GM18508 (cell line): Measurements from ENCODE around the gene CYB5R2.
"Not testable (repeated sequence)": the region's sequence is repeated elsewhere in the genome, so short reads cannot be mapped to it uniquely, and the experiment has no call there.

Experiments
- ATAC-seq: cut with Tn5 transposase; IDR thresholded peaks from one replicate; pipeline ENCODE4 v1.9.1; 2021; ENCODE audit warnings: moderate number of reproducible peaks; ENCODE audit not compliant: insufficient read depth, unreplicated experiment

The CYB5R2 gene

DNA sequence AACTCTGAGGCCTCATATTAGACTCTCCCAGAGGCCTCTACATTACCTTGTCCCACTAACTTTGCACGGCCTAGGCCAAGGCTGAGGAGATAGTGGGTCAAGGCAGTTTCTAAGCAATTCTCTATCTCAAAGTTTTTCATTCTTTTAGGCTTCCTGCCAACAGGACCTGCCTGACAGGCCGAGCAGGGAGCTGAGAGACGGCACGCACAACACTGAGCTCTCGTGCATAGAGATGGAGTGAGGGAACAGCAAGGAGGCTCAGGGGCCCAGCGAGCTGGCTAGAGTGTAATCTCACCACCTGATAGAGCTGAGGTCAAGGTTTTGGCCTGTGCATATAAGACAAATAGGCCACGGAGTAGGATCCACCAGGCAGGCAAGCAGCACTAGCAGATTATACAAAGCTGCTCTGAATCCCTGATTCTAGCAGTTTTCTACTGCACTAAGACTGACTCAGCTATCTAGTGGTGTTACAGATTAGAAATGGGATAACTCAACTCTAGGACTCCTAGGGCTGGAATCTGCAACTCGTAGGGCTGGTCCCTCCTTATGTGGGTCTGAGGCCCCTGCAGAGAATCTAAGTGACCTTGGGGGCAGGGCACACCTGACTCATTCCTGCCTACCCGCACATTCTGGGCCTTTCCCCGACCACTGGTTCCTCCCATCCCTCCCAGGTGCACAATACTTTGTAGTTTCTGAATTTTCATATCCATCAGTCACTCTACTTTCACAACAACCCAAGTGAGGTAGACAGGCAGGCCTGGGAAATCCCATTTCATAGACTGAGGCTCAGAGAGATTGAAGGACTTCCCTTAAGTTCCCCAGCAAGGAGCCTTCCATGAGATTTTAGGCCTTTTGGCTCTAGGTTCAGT lies 1.7 kb downstream of the CYB5R2 start:
- peak; percentile 79 for ATAC-seq

- no peak for ATAC-seq
Measured at GRCh38 chr11:7670641-7671040, 2.7 kb downstream of the CYB5R2 start.

GRCh38 chr11:7668911-7669310 lies 4.4 kb downstream of the CYB5R2 start:
- ATAC-seq, result no peak

DNA sequence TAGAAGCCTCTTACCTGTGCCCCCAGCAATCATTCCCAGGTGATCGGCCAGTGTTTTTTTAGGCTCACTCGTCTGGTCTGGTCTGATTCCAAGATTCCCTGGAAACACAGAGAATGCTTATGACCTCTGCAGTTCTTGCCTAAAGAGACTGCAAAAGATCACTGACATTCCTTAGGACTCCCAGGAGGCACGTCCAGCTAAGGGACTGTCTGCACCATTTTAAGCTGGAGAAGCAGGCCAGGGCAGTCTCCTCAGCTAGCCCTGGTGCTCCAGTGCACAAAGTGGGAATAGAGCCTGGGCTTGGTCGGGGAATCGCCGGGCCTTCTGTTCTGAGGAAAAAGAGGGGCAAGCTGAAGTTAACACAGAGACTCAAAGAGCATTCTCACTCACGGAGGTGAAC lies 4.8 kb downstream of the CYB5R2 start:
- no peak for ATAC-seq

DNA sequence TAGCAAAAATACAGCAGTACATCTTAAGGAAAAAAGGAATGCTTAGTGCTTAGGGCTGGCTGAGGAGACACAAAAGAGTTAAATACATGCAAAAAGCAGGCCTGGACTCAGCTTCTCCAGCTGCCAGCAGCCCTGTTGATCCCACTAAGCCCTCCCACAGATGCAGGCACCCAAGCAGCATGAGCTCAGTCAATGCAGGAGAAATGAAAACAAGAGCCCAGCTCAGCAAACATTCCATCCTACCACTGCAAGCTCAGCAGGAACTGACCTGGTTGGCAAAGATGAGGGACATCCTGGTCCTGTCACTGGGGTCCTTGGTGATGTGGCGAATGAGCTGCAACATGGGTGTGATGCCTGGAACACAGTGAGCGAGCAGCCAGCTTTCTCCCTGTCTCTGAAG lies 5.8 kb downstream of the CYB5R2 start:
- no peak for ATAC-seq

GRCh38 chr11:7666292-7666866 lies 6.9 kb downstream of the CYB5R2 start:
- ATAC-seq, result no peak

- peak; percentile 94 for ATAC-seq
Measured at GRCh38 chr11:7665473-7666291, 7.6 kb downstream of the CYB5R2 start.

- no peak for ATAC-seq
Measured at GRCh38 chr11:7664867-7665266, 8.4 kb downstream of the CYB5R2 start.

DNA sequence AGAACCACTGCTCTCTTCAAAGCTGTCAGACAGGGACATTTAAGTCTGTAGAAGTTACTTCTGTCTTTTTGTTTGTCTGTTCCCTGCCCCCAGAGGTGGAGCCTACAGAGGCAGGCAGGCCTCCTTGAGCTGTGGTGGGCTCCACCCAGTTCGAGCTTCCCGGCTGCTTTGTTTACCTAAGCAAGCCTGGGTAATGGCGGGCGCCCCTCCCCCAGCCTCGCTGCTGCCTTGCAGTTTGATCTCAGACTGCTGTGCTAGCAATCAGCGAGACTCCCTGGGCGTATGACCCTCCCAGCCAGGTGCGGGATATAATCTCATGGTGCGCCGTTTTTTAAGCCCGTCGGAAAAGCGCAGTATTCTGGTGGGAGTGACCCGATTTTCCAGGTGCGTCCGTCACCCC lies 9.8 kb downstream of the CYB5R2 start:
- ATAC-seq, result not testable (repeated sequence)

DNA sequence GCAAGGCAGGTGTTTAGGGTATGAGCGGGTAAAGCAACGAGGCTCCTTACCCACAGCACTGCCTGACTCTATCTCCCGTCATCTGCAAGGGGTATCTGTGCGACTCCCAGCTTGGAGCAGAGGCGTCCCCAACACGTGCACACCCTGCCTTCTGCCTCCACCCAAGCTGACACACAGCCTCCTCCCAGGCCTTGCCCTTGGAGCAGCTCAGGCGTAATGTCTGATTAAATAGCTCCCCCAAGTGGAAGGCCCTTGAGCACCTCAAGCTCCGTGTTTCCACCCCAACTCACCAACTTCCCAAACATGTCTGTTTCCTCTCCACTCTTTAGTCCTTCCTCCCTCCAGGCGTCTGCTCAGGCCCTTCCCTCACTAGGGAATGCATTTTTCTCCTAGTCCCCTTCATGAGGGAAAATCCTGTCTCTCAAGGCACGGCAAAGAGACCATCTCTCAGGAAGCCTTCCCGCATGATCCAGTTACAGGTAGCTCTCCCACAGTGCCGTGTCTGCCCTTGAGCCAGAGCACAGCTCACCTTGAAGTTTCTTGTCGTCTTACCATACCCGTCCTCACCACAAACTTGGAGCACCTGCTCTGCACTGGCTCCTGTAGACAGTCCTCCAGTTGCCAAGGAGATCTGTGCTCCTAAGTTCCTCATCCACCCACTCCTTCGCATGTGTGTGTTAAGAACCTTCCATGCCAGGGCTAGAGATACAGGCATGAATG lies 15.8 kb downstream of the CYB5R2 start:
- ATAC-seq, result no peak

GRCh38 chr11:7656704-7657103 lies 16.6 kb downstream of the CYB5R2 start:
- no peak for ATAC-seq

GRCh38 chr11:7655253-7656217 lies 17.8 kb downstream of the CYB5R2 start:
- no peak for ATAC-seq

DNA sequence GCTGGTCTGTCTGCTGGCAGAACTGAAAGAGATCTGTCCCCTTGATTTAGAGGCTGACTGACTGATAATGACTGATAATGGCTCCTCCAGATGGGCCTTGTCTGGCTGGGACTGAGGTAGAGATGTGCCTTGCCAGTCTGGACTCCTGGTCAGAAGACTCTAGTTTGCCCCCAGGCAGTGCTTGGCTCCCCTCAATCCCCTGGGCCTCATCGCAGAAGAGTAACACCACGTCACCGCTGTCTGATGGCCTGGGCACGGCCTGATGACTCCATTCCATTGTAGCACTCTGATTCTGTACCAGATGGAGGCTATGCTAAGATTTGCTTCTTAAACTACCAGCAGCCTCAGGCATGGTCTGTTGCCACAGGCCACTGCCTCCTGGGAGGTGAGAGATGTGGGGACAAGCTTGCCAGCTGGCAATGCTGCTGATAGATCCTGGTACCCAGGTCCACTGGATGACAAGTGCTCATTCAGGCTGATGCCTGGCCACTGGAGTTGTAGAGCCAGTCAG lies 19.1 kb downstream of the CYB5R2 start:
- ATAC-seq, result no peak

DNA sequence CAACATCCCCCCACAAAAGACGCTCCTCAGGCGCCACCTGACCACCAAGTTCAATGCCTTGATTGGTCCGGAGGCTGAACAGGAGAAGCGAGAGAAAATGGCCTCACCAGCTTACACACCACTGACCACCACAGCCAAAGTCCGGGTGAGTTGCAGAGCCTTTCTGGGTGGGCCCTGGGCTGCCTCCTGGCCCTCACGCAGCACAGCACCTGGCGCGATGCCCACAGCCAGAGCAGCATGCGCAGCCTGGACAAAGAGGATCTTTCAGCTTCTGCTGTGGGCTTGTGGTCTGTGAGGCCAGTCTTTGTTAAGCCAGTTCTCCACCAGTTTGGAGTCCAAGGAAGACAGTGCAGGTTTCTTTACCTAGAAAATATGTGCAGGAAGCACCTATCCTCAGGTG lies 21.6 kb downstream of the CYB5R2 start:
- no peak for ATAC-seq

DNA sequence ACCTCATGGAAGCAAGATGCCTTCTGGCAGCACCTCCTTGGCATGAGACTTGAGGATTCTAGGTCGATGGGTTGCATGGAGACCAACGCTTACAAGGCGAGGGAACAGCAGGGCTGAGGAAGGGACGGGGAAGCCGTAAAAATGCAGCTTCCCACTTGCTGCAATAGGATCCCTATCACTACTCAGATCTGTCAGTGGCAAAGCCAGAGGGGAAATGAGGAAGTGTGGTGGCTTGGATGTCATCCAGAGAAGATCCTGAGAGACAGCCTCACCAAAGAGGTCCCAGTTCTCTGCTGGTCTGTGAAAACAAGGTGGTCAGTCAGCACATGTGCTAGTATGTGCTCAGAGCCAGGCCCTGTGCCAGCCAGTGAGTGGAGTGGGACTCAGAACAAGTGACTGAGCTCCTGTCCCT lies 22.2 kb downstream of the CYB5R2 start:
- no peak for ATAC-seq

DNA sequence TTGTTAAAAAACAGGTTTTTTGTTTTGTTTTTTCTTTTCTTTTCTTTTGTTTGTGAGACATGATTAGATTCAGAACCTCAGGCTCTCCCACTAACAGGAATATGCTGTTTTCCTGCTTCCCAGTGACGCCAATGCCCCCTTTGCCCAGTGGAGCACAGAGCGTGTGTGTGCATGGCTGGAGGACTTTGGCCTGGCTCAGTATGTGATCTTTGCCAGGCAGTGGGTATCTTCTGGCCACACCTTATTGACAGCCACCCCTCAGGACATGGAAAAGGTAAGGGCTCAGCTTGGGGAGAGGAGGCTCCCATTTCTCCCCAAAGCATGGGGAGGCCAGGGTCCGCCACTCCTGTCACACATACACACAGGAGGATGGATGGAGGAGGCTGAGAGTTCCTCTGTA lies 25.0 kb downstream of the CYB5R2 start:
- no peak for ATAC-seq

DNA sequence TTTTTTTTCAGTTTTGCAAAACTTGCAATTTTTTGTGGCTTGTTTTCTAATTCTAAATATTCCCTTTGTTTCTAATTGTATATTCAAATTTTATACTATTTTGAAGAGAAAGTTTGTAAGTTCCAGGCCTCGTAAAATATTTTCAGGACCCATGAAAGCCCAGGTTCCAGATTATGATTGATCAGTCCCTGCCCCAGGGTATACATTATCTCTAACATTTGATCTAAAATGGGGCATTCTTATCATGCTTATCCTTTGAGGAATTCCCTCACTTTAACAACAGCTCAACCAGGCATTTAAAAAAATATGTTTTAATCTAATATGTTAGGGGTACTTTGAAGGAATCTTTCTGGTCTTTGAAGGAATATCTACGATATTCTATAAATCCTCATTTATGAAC lies 26.4 kb downstream of the CYB5R2 start:
- no peak for ATAC-seq

GRCh38 chr11:7645206-7645605 lies 28.1 kb downstream of the CYB5R2 start:
- ATAC-seq, result no peak

GRCh38 chr11:7643314-7643713 lies 30.0 kb downstream of the CYB5R2 start:
- no peak for ATAC-seq
